T-helper 2 cell treated with Interferon-gamma antibody and Interleukin-4, amounts not matched to agents 100 ng/mL and 5 ng/mL, for 36 hours (primary cell): ENCODE results near the gene ASCC2. TPM values are rescaled to one million over a fixed set of nuclear protein-coding genes. Genes with fewer than 3 reads are reported as not detected.

Experiments
- total RNA-seq: library from RNA; stranded (reverse); gene quantifications from 2 replicates; pipeline ENCODE4 v1.2.3, GENCODE V29; 2022

ASCC2 gene
- total RNA-seq, 1 donor from 2014 or later = 87.7 TPM

Other genes starting within 250 kb of the ASCC2 start
- 63.5 and 63.9 TPM in 2 replicates for gene NF2, start 234.6 kb downstream of the ASCC2 start, total RNA-seq
- gene CABP7, start 118.3 kb downstream of the ASCC2 start, total RNA-seq = 0.05 TPM in 1 of 2 replicates, not detected in the other
- gene ZMAT5, start 71.3 kb downstream of the ASCC2 start, total RNA-seq = 20.8 and 22.9 TPM in 2 replicates
- 88.5 and 93.5 TPM in 2 replicates for gene UQCR10, start 70.9 kb downstream of the ASCC2 start, total RNA-seq
- gene MTMR3, start 44.9 kb upstream of the ASCC2 start, total RNA-seq = 24.3 and 27.8 TPM in 2 replicates
- gene HORMAD2, start 242.2 kb upstream of the ASCC2 start, total RNA-seq = 0.45 and 0.98 TPM in 2 replicates